ENCODE results near the gene LPCAT2.

Gene LPCAT2

DNA sequence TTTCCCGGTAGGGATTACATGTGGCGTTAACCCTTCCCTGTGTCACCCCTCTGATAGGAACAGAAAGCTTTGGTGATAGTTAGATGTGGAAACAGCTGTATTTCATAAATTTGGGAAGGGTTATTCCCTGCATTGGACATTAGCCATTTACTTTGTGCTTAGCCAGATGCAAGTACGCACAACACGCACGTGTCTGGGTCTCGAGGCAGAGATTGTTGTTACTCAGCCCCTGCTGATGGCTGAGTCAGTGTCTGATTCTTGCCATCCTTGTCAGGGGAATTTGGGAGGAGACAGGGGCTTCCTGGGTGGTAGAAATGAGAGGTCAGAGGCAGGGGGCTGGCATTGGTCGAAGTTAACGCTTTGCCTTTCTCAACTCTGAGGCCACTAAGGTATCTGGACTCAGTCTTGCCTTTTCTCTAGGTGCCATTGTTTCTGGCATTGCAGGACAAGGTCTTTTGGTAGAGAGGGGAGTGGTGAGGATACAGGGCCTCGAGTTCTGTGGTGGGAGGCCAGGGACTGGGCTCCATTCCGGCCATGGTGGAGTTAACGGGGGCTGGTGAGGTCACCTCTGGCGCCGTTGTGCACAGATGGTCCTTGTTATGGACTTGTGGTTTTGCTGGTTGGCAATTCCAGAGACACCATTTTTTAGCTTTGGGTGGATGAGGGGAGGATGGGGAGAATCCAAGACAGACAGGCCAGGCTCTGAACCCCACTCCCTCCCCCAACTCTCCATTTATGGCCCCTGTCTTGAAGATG, 21.6 kb upstream of the LPCAT2 start:
- H3K36me3 ChIP-seq (ENCODE audit: control insufficient read depth, low read depth, low read length) = peaks cover 13% of the 10 kb centered on the region
- no peaks in the 10 kb centered on the region for H3K9me3 ChIP-seq (ENCODE audit: control insufficient read depth, low read depth, low read length)
- H3K4me1 ChIP-seq (ENCODE audit: control insufficient read depth, low read depth, low read length) = no peaks in the 10 kb centered on the region
- no peak overlapping the region for H3K27ac ChIP-seq (ENCODE audit: low read length)
- H3K4me3 ChIP-seq (ENCODE audit: low read length) = no peak overlapping the region
- no peaks in the 10 kb centered on the region for H3K27me3 ChIP-seq (ENCODE audit: control insufficient read depth, insufficient read depth, low read length)
- no peak overlapping the region for H3K9ac ChIP-seq (ENCODE audit: low read length)

DNA sequence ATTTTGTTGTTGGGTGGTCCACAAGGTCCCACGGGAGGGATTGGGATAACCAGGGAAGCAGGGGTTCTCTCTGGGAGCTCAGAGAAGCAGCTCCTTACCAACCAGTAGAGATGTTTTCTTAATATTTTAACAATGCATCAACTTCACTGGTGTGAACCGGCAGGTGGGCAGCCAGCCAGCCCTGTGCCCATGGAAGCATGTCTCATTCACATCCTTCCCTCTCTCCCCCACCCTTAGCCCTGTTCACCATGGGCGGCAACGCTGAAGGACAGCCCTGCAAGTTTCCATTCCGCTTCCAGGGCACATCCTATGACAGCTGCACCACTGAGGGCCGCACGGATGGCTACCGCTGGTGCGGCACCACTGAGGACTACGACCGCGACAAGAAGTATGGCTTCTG, 20.6 kb upstream of the LPCAT2 start:
- Histone ChIP-seq H3K4me1 (ENCODE audit: control insufficient read depth, low read depth, low read length) (no peaks in the 10 kb centered on the region), H3K36me3 (ENCODE audit: control insufficient read depth, low read depth, low read length) (peaks cover 15% of the 10 kb centered on the region), H3K9me3 (ENCODE audit: control insufficient read depth, low read depth, low read length) (no peaks in the 10 kb centered on the region), H3K27me3 (ENCODE audit: control insufficient read depth, insufficient read depth, low read length) (no peaks in the 10 kb centered on the region), H3K27ac (ENCODE audit: low read length) (no peak overlapping the region), H3K4me3 (ENCODE audit: low read length) (no peak overlapping the region), H3K9ac (ENCODE audit: low read length) (no peak overlapping the region)

DNA sequence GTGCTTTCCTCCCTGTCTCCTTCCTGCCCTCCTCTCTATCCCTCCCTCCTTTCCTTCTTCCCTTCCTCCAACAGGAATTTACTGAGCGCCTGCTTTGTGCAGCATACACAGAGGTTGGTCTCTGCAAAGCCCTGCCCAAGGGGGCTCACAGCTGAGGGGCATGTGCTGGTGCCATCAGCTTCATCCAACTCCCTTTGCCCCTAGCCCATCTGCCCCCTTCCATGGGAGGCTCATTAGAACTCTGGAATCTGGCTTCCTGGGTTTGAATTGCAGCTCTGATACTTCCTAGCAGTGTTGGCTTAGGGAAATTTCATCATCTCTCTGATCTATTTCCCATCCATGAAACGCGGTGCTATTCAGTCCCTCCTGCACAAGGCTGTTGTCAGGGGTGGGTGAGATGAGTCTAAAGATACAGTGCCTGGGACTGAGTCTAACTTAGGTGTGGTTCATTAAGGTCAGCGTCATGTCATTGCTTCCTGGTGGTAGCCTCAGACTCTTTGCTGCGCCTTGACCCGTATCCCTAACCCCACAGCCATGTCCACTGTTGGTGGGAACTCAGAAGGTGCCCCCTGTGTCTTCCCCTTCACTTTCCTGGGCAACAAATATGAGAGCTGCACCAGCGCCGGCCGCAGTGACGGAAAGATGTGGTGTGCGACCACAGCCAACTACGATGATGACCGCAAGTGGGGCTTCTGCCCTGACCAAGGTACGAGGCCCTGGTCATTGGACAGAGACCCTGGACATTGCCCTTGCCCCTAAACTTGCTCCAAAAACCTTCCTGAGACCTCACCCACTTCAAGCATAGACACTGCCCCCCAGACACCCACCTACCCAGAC, 19.5 kb upstream of the LPCAT2 start:
- H3K36me3 ChIP-seq (ENCODE audit: control insufficient read depth, low read depth, low read length) = peaks cover 15% of the 10 kb centered on the region
- H3K27me3 ChIP-seq (ENCODE audit: control insufficient read depth, insufficient read depth, low read length) = no peaks in the 10 kb centered on the region
- H3K4me3 ChIP-seq (ENCODE audit: low read length) = no peak overlapping the region
- no peaks in the 10 kb centered on the region for H3K4me1 ChIP-seq (ENCODE audit: control insufficient read depth, low read depth, low read length)
- H3K27ac ChIP-seq (ENCODE audit: low read length) = no peak overlapping the region
- no peak overlapping the region for H3K9ac ChIP-seq (ENCODE audit: low read length)
- H3K9me3 ChIP-seq (ENCODE audit: control insufficient read depth, low read depth, low read length) = no peaks in the 10 kb centered on the region

GRCh38 chr16:55489956-55490265, 19.0 kb upstream of the LPCAT2 start:
- Histone ChIP-seq H3K27me3 (ENCODE audit: control insufficient read depth, insufficient read depth, low read length) (no peaks in the 10 kb centered on the region), H3K4me3 (ENCODE audit: low read length) (no peak overlapping the region), H3K9ac (ENCODE audit: low read length) (no peak overlapping the region), H3K9me3 (ENCODE audit: control insufficient read depth, low read depth, low read length) (no peaks in the 10 kb centered on the region), H3K27ac (ENCODE audit: low read length) (no peak overlapping the region), H3K36me3 (ENCODE audit: control insufficient read depth, low read depth, low read length) (peaks cover 15% of the 10 kb centered on the region), H3K4me1 (ENCODE audit: control insufficient read depth, low read depth, low read length) (no peaks in the 10 kb centered on the region)

- no peaks in the 10 kb centered on the region for H3K4me1 ChIP-seq (ENCODE audit: control insufficient read depth, low read depth, low read length)
- H3K9ac ChIP-seq (ENCODE audit: low read length) = no peak overlapping the region
- H3K36me3 ChIP-seq (ENCODE audit: control insufficient read depth, low read depth, low read length) = peaks cover 15% of the 10 kb centered on the region
- H3K4me3 ChIP-seq (ENCODE audit: low read length) = no peak overlapping the region
- H3K27me3 ChIP-seq (ENCODE audit: control insufficient read depth, insufficient read depth, low read length) = no peaks in the 10 kb centered on the region
- no peaks in the 10 kb centered on the region for H3K9me3 ChIP-seq (ENCODE audit: control insufficient read depth, low read depth, low read length)
- H3K27ac ChIP-seq (ENCODE audit: low read length) = no peak overlapping the region
Observed at GRCh38 chr16:55490301-55490700, 18.6 kb upstream of the LPCAT2 start.

GRCh38 chr16:55491691-55492090, 17.2 kb upstream of the LPCAT2 start:
- peaks cover 15% of the 10 kb centered on the region for H3K36me3 ChIP-seq (ENCODE audit: control insufficient read depth, low read depth, low read length)
- no peak overlapping the region for H3K4me3 ChIP-seq (ENCODE audit: low read length)
- H3K4me1 ChIP-seq (ENCODE audit: control insufficient read depth, low read depth, low read length) = no peaks in the 10 kb centered on the region
- no peaks in the 10 kb centered on the region for H3K27me3 ChIP-seq (ENCODE audit: control insufficient read depth, insufficient read depth, low read length)
- H3K9me3 ChIP-seq (ENCODE audit: control insufficient read depth, low read depth, low read length) = no peaks in the 10 kb centered on the region
- H3K9ac ChIP-seq (ENCODE audit: low read length) = no peak overlapping the region
- H3K27ac ChIP-seq (ENCODE audit: low read length) = no peak overlapping the region

- H3K27ac ChIP-seq (ENCODE audit: low read length) = no peak overlapping the region
- no peak overlapping the region for H3K4me3 ChIP-seq (ENCODE audit: low read length)
- H3K27me3 ChIP-seq (ENCODE audit: control insufficient read depth, insufficient read depth, low read length) = no peaks in the 10 kb centered on the region
- H3K9ac ChIP-seq (ENCODE audit: low read length) = no peak overlapping the region
- peaks cover 14% of the 10 kb centered on the region for H3K36me3 ChIP-seq (ENCODE audit: control insufficient read depth, low read depth, low read length)
- no peaks in the 10 kb centered on the region for H3K4me1 ChIP-seq (ENCODE audit: control insufficient read depth, low read depth, low read length)
- H3K9me3 ChIP-seq (ENCODE audit: control insufficient read depth, low read depth, low read length) = no peaks in the 10 kb centered on the region
Observed at GRCh38 chr16:55492756-55493380, 16.0 kb upstream of the LPCAT2 start.

GRCh38 chr16:55494994-55495421, 13.9 kb upstream of the LPCAT2 start:
- Histone ChIP-seq H3K27ac (ENCODE audit: low read length) (no peak overlapping the region), H3K9ac (ENCODE audit: low read length) (no peak overlapping the region), H3K27me3 (ENCODE audit: control insufficient read depth, insufficient read depth, low read length) (no peaks in the 10 kb centered on the region), H3K4me1 (ENCODE audit: control insufficient read depth, low read depth, low read length) (no peaks in the 10 kb centered on the region), H3K9me3 (ENCODE audit: control insufficient read depth, low read depth, low read length) (no peaks in the 10 kb centered on the region), H3K36me3 (ENCODE audit: control insufficient read depth, low read depth, low read length) (peaks cover 5% of the 10 kb centered on the region), H3K4me3 (ENCODE audit: low read length) (no peak overlapping the region)

- H3K4me3 ChIP-seq (ENCODE audit: low read length) = no peak overlapping the region
- H3K36me3 ChIP-seq (ENCODE audit: control insufficient read depth, low read depth, low read length) = peaks cover 5% of the 10 kb centered on the region
- no peaks in the 10 kb centered on the region for H3K4me1 ChIP-seq (ENCODE audit: control insufficient read depth, low read depth, low read length)
- H3K9me3 ChIP-seq (ENCODE audit: control insufficient read depth, low read depth, low read length) = no peaks in the 10 kb centered on the region
- H3K27me3 ChIP-seq (ENCODE audit: control insufficient read depth, insufficient read depth, low read length) = no peaks in the 10 kb centered on the region
- H3K9ac ChIP-seq (ENCODE audit: low read length) = no peak overlapping the region
- H3K27ac ChIP-seq (ENCODE audit: low read length) = no peak overlapping the region
Observed at GRCh38 chr16:55495616-55496289, 13.1 kb upstream of the LPCAT2 start.

DNA sequence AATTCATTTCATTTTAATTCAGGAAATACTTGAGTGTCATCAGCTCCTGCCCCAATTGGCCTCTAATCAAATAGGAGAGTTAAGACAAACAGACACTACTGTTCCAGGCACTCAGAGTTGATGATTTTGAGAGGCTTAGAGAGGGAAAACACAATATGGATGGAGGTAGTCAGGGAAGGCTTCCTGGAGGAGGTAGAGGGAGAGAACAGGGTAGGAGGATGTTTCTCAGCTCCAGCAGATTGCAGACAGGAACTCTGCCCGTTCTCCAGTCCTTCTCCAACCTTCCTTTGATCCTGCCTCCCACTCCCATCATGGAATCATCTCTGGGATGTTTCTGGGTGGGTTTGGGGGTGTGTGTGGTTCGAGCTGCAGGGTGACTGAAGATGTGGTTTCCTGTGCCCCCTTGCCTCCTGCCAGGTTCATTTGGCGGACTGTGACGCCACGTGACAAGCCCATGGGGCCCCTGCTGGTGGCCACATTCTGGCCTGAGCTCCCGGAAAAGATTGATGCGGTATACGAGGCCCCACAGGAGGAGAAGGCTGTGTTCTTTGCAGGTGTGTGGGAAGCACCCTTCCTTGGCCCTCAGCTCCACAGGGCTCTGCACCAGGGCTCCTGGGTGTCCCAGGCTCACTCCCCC, 12.2 kb upstream of the LPCAT2 start:
- H3K27me3 ChIP-seq (ENCODE audit: control insufficient read depth, insufficient read depth, low read length) = no peaks in the 10 kb centered on the region
- H3K27ac ChIP-seq (ENCODE audit: low read length) = no peak overlapping the region
- no peak overlapping the region for H3K9ac ChIP-seq (ENCODE audit: low read length)
- H3K9me3 ChIP-seq (ENCODE audit: control insufficient read depth, low read depth, low read length) = no peaks in the 10 kb centered on the region
- no peak overlapping the region for H3K4me3 ChIP-seq (ENCODE audit: low read length)
- no peaks in the 10 kb centered on the region for H3K4me1 ChIP-seq (ENCODE audit: control insufficient read depth, low read depth, low read length)
- peaks cover 5% of the 10 kb centered on the region for H3K36me3 ChIP-seq (ENCODE audit: control insufficient read depth, low read depth, low read length)

- H3K4me3 ChIP-seq (ENCODE audit: low read length) = no peak overlapping the region
- H3K36me3 ChIP-seq (ENCODE audit: control insufficient read depth, low read depth, low read length) = peaks cover 5% of the 10 kb centered on the region
- H3K27me3 ChIP-seq (ENCODE audit: control insufficient read depth, insufficient read depth, low read length) = no peaks in the 10 kb centered on the region
- H3K4me1 ChIP-seq (ENCODE audit: control insufficient read depth, low read depth, low read length) = no peaks in the 10 kb centered on the region
- no peak overlapping the region for H3K27ac ChIP-seq (ENCODE audit: low read length)
- no peak overlapping the region for H3K9ac ChIP-seq (ENCODE audit: low read length)
- no peaks in the 10 kb centered on the region for H3K9me3 ChIP-seq (ENCODE audit: control insufficient read depth, low read depth, low read length)
Observed at GRCh38 chr16:55497558-55497957, 11.3 kb upstream of the LPCAT2 start.

All from iPS-18a (cell line).